IMR-90 (cell line): Measurements from ENCODE around the gene TIAM2.

Experiments used
- MXI1 ChIP-seq: IDR thresholded peaks from 2 replicates; pipeline ENCODE4 v1.6.1; 2012; ENCODE audit warnings: low read depth, mild to moderate bottlenecking, low read length, moderate library complexity, borderline replicate concordance
- NFE2L2 ChIP-seq: fragments of 150-350 bp; IDR thresholded peaks from 2 replicates; pipeline ENCODE4 v1.6.1; 2016; ENCODE audit warnings: low read depth, mild to moderate bottlenecking, low read length
- POLR2A ChIP-seq: IDR thresholded peaks from 2 replicates; pipeline ENCODE4 v1.6.1; 2012; ENCODE audit warnings: mild to moderate bottlenecking, low read depth, low read length
- RAD21 ChIP-seq: IDR thresholded peaks from 2 replicates; pipeline ENCODE4 v1.6.1; 2012; ENCODE audit warnings: low read length, improper control_type of control experiment
- SMC3 ChIP-seq: fragments of 150-350 bp; IDR thresholded peaks from 2 replicates; pipeline ENCODE4 v1.6.1; 2016; ENCODE audit warnings: low read depth, mild to moderate bottlenecking, antibody characterized with exemption, low read length, moderate library complexity
- TF ChIP-seq, protein P1 (sequence below): conservative IDR thresholded peaks from 2 replicates; pipeline ENCODE4 v1.5.1; 2012; ENCODE audit warnings: mild to moderate bottlenecking, low read depth, low read length, improper control_type of control experiment
- TF ChIP-seq, protein P2 (sequence below): fragments of 150-350 bp; IDR thresholded peaks from 2 replicates; pipeline ENCODE4 v1.6.1; 2017; ENCODE audit warnings: mild to moderate bottlenecking, antibody characterized with exemption, low read length, low read depth

DNA sequence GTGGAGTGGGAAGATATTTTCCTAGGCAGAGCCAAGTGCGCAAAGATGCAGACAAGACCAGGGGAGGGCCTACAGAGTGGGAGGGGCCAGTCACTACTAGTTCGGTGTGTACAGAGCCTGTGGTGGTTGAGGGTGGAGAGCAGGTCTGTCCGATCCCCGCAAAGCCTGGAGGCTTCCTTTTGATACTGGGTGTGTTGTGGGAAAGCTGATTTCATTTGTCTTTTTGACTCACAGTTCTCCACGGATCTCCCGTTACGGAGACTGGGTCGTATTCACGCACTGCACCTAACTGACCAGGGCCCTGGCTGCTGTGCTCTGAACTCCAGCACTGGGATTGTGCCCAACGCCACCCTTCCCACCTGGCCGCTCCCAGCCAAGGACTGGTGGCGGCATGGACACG is 1.4 kb upstream of the TIAM2 start:
- no peak for TF ChIP-seq POLR2A
- no peak for TF ChIP-seq SMC3
- TF ChIP-seq, protein P1, sequence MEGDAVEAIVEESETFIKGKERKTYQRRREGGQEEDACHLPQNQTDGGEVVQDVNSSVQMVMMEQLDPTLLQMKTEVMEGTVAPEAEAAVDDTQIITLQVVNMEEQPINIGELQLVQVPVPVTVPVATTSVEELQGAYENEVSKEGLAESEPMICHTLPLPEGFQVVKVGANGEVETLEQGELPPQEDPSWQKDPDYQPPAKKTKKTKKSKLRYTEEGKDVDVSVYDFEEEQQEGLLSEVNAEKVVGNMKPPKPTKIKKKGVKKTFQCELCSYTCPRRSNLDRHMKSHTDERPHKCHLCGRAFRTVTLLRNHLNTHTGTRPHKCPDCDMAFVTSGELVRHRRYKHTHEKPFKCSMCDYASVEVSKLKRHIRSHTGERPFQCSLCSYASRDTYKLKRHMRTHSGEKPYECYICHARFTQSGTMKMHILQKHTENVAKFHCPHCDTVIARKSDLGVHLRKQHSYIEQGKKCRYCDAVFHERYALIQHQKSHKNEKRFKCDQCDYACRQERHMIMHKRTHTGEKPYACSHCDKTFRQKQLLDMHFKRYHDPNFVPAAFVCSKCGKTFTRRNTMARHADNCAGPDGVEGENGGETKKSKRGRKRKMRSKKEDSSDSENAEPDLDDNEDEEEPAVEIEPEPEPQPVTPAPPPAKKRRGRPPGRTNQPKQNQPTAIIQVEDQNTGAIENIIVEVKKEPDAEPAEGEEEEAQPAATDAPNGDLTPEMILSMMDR = no peak
- no peak for TF ChIP-seq MXI1
- TF ChIP-seq, protein P2, sequence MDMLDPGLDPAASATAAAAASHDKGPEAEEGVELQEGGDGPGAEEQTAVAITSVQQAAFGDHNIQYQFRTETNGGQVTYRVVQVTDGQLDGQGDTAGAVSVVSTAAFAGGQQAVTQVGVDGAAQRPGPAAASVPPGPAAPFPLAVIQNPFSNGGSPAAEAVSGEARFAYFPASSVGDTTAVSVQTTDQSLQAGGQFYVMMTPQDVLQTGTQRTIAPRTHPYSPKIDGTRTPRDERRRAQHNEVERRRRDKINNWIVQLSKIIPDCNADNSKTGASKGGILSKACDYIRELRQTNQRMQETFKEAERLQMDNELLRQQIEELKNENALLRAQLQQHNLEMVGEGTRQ = no peak
- no peak for TF ChIP-seq NFE2L2
- no peak for TF ChIP-seq RAD21
